Measurements from ENCODE around the gene SIPA1L3. TPM values are rescaled to one million over a fixed set of nuclear protein-coding genes. Genes with fewer than 3 reads are reported as not detected.

SIPA1L3 gene
- total RNA-seq, 1 experiment from 2014 or later, result 36.0 TPM

- H3K4me1 Mint-ChIP-seq (ENCODE audit: insufficient read depth, unreplicated experiment), result peaks cover 5% of the 10 kb centered on the region
- BruUV-seq (replicated peaks), result no TSS peak
Observed at GRCh38 chr19:38009650-38010242, 102.7 kb downstream of the SIPA1L3 start.

GRCh38 chr19:38011426-38011825 lies 104.4 kb downstream of the SIPA1L3 start:
- H3K27ac Mint-ChIP-seq (ENCODE audit: low read depth, unreplicated experiment), result no peak overlapping the region
- no peaks in the 10 kb centered on the region for H3K27me3 Mint-ChIP-seq (ENCODE audit: insufficient read depth, unreplicated experiment)
- no TSS peak for BruUV-seq (replicated peaks)
- H3K36me3 Mint-ChIP-seq (ENCODE audit: insufficient read depth, unreplicated experiment), result peaks cover 15% of the 10 kb centered on the region
- ChIA-PET CTCF (interaction anchor here (0.6 kb wide), 1 partner anchor 416 kb away, joined by 3 read pairs; no protein-coding TSS in a partner anchor), POLR2A (no interaction called here)
- H3K4me3 Mint-ChIP-seq (ENCODE audit: unreplicated experiment), result no peak overlapping the region
- no peaks in the 10 kb centered on the region for H3K4me1 Mint-ChIP-seq (ENCODE audit: insufficient read depth, unreplicated experiment)
- intact Hi-C loops (cut with micrococcal nuclease), result no loop called here
- H3K9me3 Mint-ChIP-seq (ENCODE audit: unreplicated experiment), result no peaks in the 10 kb centered on the region
- no peak for DNase-seq (ENCODE audit: unreplicated experiment)
- TF ChIP-seq CTCF (IDR thresholded peaks at IDR 0.05; ENCODE audit: unreplicated experiment), result no peak

More at GRCh38 chr19:38009650-38010242, 102.7 kb downstream of the SIPA1L3 start:
- Mint-ChIP-seq H3K36me3 (ENCODE audit: insufficient read depth, unreplicated experiment) (peaks cover 21% of the 10 kb centered on the region), H3K27me3 (ENCODE audit: insufficient read depth, unreplicated experiment) (no peaks in the 10 kb centered on the region), H3K4me3 (ENCODE audit: unreplicated experiment) (no peak overlapping the region), H3K9me3 (ENCODE audit: unreplicated experiment) (no peaks in the 10 kb centered on the region), H3K27ac (ENCODE audit: low read depth, unreplicated experiment) (no peak overlapping the region)
- ChIA-PET POLR2A (no interaction called here), CTCF (interaction anchor here (0.8 kb wide), 1 partner anchor 123 kb away, joined by 3 read pairs; no protein-coding TSS in a partner anchor)
- TF ChIP-seq CTCF (IDR thresholded peaks at IDR 0.05; ENCODE audit: unreplicated experiment), result no peak
- intact Hi-C loops (cut with micrococcal nuclease), result no loop called here
- no peak for DNase-seq (ENCODE audit: unreplicated experiment)

- H3K27ac Mint-ChIP-seq (ENCODE audit: low read depth, unreplicated experiment), result no peak overlapping the region
Observed at GRCh38 chr19:38012290-38012689, 105.3 kb downstream of the SIPA1L3 start.

GRCh38 chr19:38012944-38013343 lies 105.9 kb downstream of the SIPA1L3 start:
- intact Hi-C loops (cut with micrococcal nuclease), result no loop called here

More at GRCh38 chr19:38012290-38012689, 105.3 kb downstream of the SIPA1L3 start:
- BruUV-seq (replicated peaks), result no TSS peak
- Mint-ChIP-seq H3K27me3 (ENCODE audit: insufficient read depth, unreplicated experiment) (no peaks in the 10 kb centered on the region), H3K4me3 (ENCODE audit: unreplicated experiment) (no peak overlapping the region), H3K9me3 (ENCODE audit: unreplicated experiment) (no peaks in the 10 kb centered on the region), H3K4me1 (ENCODE audit: insufficient read depth, unreplicated experiment) (no peaks in the 10 kb centered on the region), H3K36me3 (ENCODE audit: insufficient read depth, unreplicated experiment) (peaks cover 10% of the 10 kb centered on the region)
- no peak for DNase-seq (ENCODE audit: unreplicated experiment)
- no peak for TF ChIP-seq CTCF (IDR thresholded peaks at IDR 0.05; ENCODE audit: unreplicated experiment)
- CTCF ChIA-PET, result no interaction called here
- POLR2A ChIA-PET, result no interaction called here
- intact Hi-C loops (cut with micrococcal nuclease), result no loop called here

More at GRCh38 chr19:38012944-38013343, 105.9 kb downstream of the SIPA1L3 start:
- peaks cover 10% of the 10 kb centered on the region for H3K36me3 Mint-ChIP-seq (ENCODE audit: insufficient read depth, unreplicated experiment)
- no peak for TF ChIP-seq CTCF (IDR thresholded peaks at IDR 0.05; ENCODE audit: unreplicated experiment)
- H3K4me3 Mint-ChIP-seq (ENCODE audit: unreplicated experiment), result no peak overlapping the region
- no TSS peak for BruUV-seq (replicated peaks)
- H3K27ac Mint-ChIP-seq (ENCODE audit: low read depth, unreplicated experiment), result no peak overlapping the region
- no peaks in the 10 kb centered on the region for H3K27me3 Mint-ChIP-seq (ENCODE audit: insufficient read depth, unreplicated experiment)
- CTCF ChIA-PET, result no interaction called here
- H3K9me3 Mint-ChIP-seq (ENCODE audit: unreplicated experiment), result no peaks in the 10 kb centered on the region
- POLR2A ChIA-PET, result no interaction called here
- no peak for DNase-seq (ENCODE audit: unreplicated experiment)
- H3K4me1 Mint-ChIP-seq (ENCODE audit: insufficient read depth, unreplicated experiment), result no peaks in the 10 kb centered on the region
